ENCODE data around the gene PTPRK.

Gene PTPRK

GRCh38 chr6:128032042-128032441 lies 488.4 kb downstream of the PTPRK start:
- TF ChIP-seq CTBP1 (IDR thresholded peaks at IDR 0.05; ENCODE audit: borderline replicate concordance) (no peak), ARNT (IDR thresholded peaks at IDR 0.05) (no peak), ZNF384 (IDR thresholded peaks at IDR 0.05) (no peak), SUZ12 (IDR thresholded peaks at IDR 0.05) (no peak), FOXM1 (IDR thresholded peaks at IDR 0.05; ENCODE audit: borderline replicate concordance) (no peak), FOXA1 (IDR thresholded peaks at IDR 0.05) (no peak)
- ChIA-PET CTCF (no interaction called here), POLR2A (no interaction called here)
- no peak for DNase-seq (ENCODE audit: extremely low spot score)

GRCh38 chr6:128029826-128030225 lies 490.6 kb downstream of the PTPRK start:
- ChIA-PET CTCF (no interaction called here), POLR2A (no interaction called here)
- no peak for DNase-seq (ENCODE audit: extremely low spot score)
- TF ChIP-seq TARDBP (IDR thresholded peaks at IDR 0.05) (no peak), SP1 (IDR thresholded peaks at IDR 0.05) (no peak), LEF1 (IDR thresholded peaks at IDR 0.05; ENCODE audit: borderline replicate concordance) (no peak), BHLHE40 (IDR thresholded peaks at IDR 0.05; ENCODE audit: borderline replicate concordance) (no peak), L3MBTL2 (conservative IDR thresholded peaks at IDR 0.05) (no peak), ARNT (IDR thresholded peaks at IDR 0.05) (no peak), NFRKB (IDR thresholded peaks at IDR 0.05) (no peak), ZNF384 (IDR thresholded peaks at IDR 0.05) (no peak), CTBP1 (IDR thresholded peaks at IDR 0.05; ENCODE audit: borderline replicate concordance) (no peak), ELF4 (IDR thresholded peaks at IDR 0.05) (no peak), FOXA1 (IDR thresholded peaks at IDR 0.05) (no peak), FOXK2 (IDR thresholded peaks at IDR 0.05) (no peak), PKNOX1 (IDR thresholded peaks at IDR 0.05) (no peak), FOXM1 (IDR thresholded peaks at IDR 0.05; ENCODE audit: borderline replicate concordance) (no peak)

GRCh38 chr6:128028183-128028582 lies 492.2 kb downstream of the PTPRK start:
- no peak for DNase-seq (ENCODE audit: extremely low spot score)
- CTCF ChIA-PET = no interaction called here
- POLR2A ChIA-PET = no interaction called here
- TF ChIP-seq ARNT (IDR thresholded peaks at IDR 0.05) (no peak), FOXM1 (IDR thresholded peaks at IDR 0.05; ENCODE audit: borderline replicate concordance) (no peak), TARDBP (IDR thresholded peaks at IDR 0.05) (no peak), L3MBTL2 (conservative IDR thresholded peaks at IDR 0.05) (no peak), ZNF384 (IDR thresholded peaks at IDR 0.05) (no peak), CTBP1 (IDR thresholded peaks at IDR 0.05; ENCODE audit: borderline replicate concordance) (no peak), SUZ12 (IDR thresholded peaks at IDR 0.05) (no peak), FOXA1 (IDR thresholded peaks at IDR 0.05) (no peak), BHLHE40 (IDR thresholded peaks at IDR 0.05; ENCODE audit: borderline replicate concordance) (no peak), LEF1 (IDR thresholded peaks at IDR 0.05; ENCODE audit: borderline replicate concordance) (no peak), SP1 (IDR thresholded peaks at IDR 0.05) (no peak)

GRCh38 chr6:128025478-128025877 lies 494.9 kb downstream of the PTPRK start:
- POLR2A ChIA-PET = no interaction called here
- CTCF ChIA-PET = no interaction called here
- DNase-seq (ENCODE audit: extremely low spot score) = no peak
- TF ChIP-seq FOXK2 (IDR thresholded peaks at IDR 0.05) (no peak), FOXA1 (IDR thresholded peaks at IDR 0.05) (no peak), FOXM1 (IDR thresholded peaks at IDR 0.05; ENCODE audit: borderline replicate concordance) (no peak), HDGF (IDR thresholded peaks at IDR 0.05; ENCODE audit: borderline replicate concordance) (no peak), ARNT (IDR thresholded peaks at IDR 0.05) (no peak), LEF1 (IDR thresholded peaks at IDR 0.05; ENCODE audit: borderline replicate concordance) (no peak), ELF4 (IDR thresholded peaks at IDR 0.05) (no peak), SP1 (IDR thresholded peaks at IDR 0.05) (no peak), SUZ12 (IDR thresholded peaks at IDR 0.05) (no peak), TARDBP (IDR thresholded peaks at IDR 0.05) (no peak), ZNF384 (IDR thresholded peaks at IDR 0.05) (no peak), BHLHE40 (IDR thresholded peaks at IDR 0.05; ENCODE audit: borderline replicate concordance) (no peak), NFRKB (IDR thresholded peaks at IDR 0.05) (no peak), CTBP1 (IDR thresholded peaks at IDR 0.05; ENCODE audit: borderline replicate concordance) (no peak), PKNOX1 (IDR thresholded peaks at IDR 0.05) (no peak), L3MBTL2 (conservative IDR thresholded peaks at IDR 0.05) (no peak)

- no peak for DNase-seq (ENCODE audit: extremely low spot score)
- ChIA-PET CTCF (no interaction called here), POLR2A (no interaction called here)
- TF ChIP-seq BHLHE40 (IDR thresholded peaks at IDR 0.05; ENCODE audit: borderline replicate concordance) (no peak), NFRKB (IDR thresholded peaks at IDR 0.05) (no peak)
These were observed 495.4 kb downstream of the PTPRK start for GRCh38 chr6:128024969-128025368.

- CTCF ChIA-PET = no interaction called here
- DNase-seq (ENCODE audit: extremely low spot score) = no peak
- POLR2A ChIA-PET = no interaction called here
- no peak for TF ChIP-seq FOXA1 (IDR thresholded peaks at IDR 0.05)
- no peak for TF ChIP-seq ARNT (IDR thresholded peaks at IDR 0.05)
- no peak for TF ChIP-seq CTBP1 (IDR thresholded peaks at IDR 0.05; ENCODE audit: borderline replicate concordance)
- no peak for TF ChIP-seq LEF1 (IDR thresholded peaks at IDR 0.05; ENCODE audit: borderline replicate concordance)
- TF ChIP-seq SUZ12 (IDR thresholded peaks at IDR 0.05) = no peak
- no peak for TF ChIP-seq FOXM1 (IDR thresholded peaks at IDR 0.05; ENCODE audit: borderline replicate concordance)
- TF ChIP-seq SP1 (IDR thresholded peaks at IDR 0.05) = no peak
- no peak for TF ChIP-seq FOXK2 (IDR thresholded peaks at IDR 0.05)
- no peak for TF ChIP-seq ELF4 (IDR thresholded peaks at IDR 0.05)
- TF ChIP-seq BHLHE40 (IDR thresholded peaks at IDR 0.05; ENCODE audit: borderline replicate concordance) = no peak
- no peak for TF ChIP-seq NFRKB (IDR thresholded peaks at IDR 0.05)
- no peak for TF ChIP-seq PKNOX1 (IDR thresholded peaks at IDR 0.05)
- TF ChIP-seq L3MBTL2 (conservative IDR thresholded peaks at IDR 0.05) = no peak
- TF ChIP-seq HDGF (IDR thresholded peaks at IDR 0.05; ENCODE audit: borderline replicate concordance) = no peak
- no peak for TF ChIP-seq TARDBP (IDR thresholded peaks at IDR 0.05)
- TF ChIP-seq ZNF384 (IDR thresholded peaks at IDR 0.05) = no peak
These were observed 496.4 kb downstream of the PTPRK start for GRCh38 chr6:128024046-128024445.

Data from HEK293T (cell line).